ENCODE results near the gene MT1F.
A peak's percentile ranks its signal among the peaks of the same experiment; 100 is the strongest.

Gene MT1F

GRCh38 chr16:56635441-56635967 lies 22.3 kb upstream of the MT1F start:
- Histone ChIP-seq H3K27me3 (ENCODE audit: control insufficient read depth, insufficient read depth, low read length) (peaks cover 100% of the 10 kb centered on the region), H3K4me1 (ENCODE audit: control insufficient read depth, insufficient read depth, low read length) (peaks cover 19% of the 10 kb centered on the region), H3K4me3 (ENCODE audit: low read depth, low read length) (peak overlapping the region; percentile 55), H3K27ac (ENCODE audit: low read depth, low read length) (no peak overlapping the region), H3K9ac (ENCODE audit: low read length) (peak overlapping the region; percentile 45), H3K9me3 (ENCODE audit: control insufficient read depth, insufficient read depth, low read depth, low read length) (no peaks in the 10 kb centered on the region), H3K36me3 (ENCODE audit: control insufficient read depth, insufficient read depth, low read length) (no peaks in the 10 kb centered on the region)

GRCh38 chr16:56636616-56637413 lies 20.9 kb upstream of the MT1F start:
- Histone ChIP-seq H3K9ac (ENCODE audit: low read length) (no peak overlapping the region), H3K36me3 (ENCODE audit: control insufficient read depth, insufficient read depth, low read length) (no peaks in the 10 kb centered on the region), H3K4me3 (ENCODE audit: low read depth, low read length) (no peak overlapping the region), H3K27me3 (ENCODE audit: control insufficient read depth, insufficient read depth, low read length) (peaks cover 100% of the 10 kb centered on the region), H3K27ac (ENCODE audit: low read depth, low read length) (no peak overlapping the region), H3K4me1 (ENCODE audit: control insufficient read depth, insufficient read depth, low read length) (peaks cover 19% of the 10 kb centered on the region), H3K9me3 (ENCODE audit: control insufficient read depth, insufficient read depth, low read depth, low read length) (no peaks in the 10 kb centered on the region)

- Histone ChIP-seq H3K27me3 (ENCODE audit: control insufficient read depth, insufficient read depth, low read length) (peaks cover 100% of the 10 kb centered on the region), H3K9me3 (ENCODE audit: control insufficient read depth, insufficient read depth, low read depth, low read length) (no peaks in the 10 kb centered on the region), H3K36me3 (ENCODE audit: control insufficient read depth, insufficient read depth, low read length) (no peaks in the 10 kb centered on the region), H3K4me3 (ENCODE audit: low read depth, low read length) (peak within 1 kb of the TSS; percentile 59), H3K9ac (ENCODE audit: low read length) (no peak within 1 kb of the TSS), H3K27ac (ENCODE audit: low read depth, low read length) (no peak within 1 kb of the TSS), H3K4me1 (ENCODE audit: control insufficient read depth, insufficient read depth, low read length) (peaks cover 18% of the 10 kb centered on the region)
Measured at GRCh38 chr16:56637814-56638750, 19.7 kb upstream of the MT1F start, which contains the start of gene MT1A. MT1A (plus strand) TSS chr16:56638666; CDS start chr16:56638739, 73 bp downstream.

GRCh38 chr16:56639045-56639444 lies 18.7 kb upstream of the MT1F start:
- Histone ChIP-seq H3K9me3 (ENCODE audit: control insufficient read depth, insufficient read depth, low read depth, low read length) (no peaks in the 10 kb centered on the region), H3K36me3 (ENCODE audit: control insufficient read depth, insufficient read depth, low read length) (no peaks in the 10 kb centered on the region), H3K4me1 (ENCODE audit: control insufficient read depth, insufficient read depth, low read length) (peaks cover 23% of the 10 kb centered on the region), H3K27ac (ENCODE audit: low read depth, low read length) (no peak overlapping the region), H3K9ac (ENCODE audit: low read length) (no peak overlapping the region), H3K27me3 (ENCODE audit: control insufficient read depth, insufficient read depth, low read length) (peaks cover 100% of the 10 kb centered on the region), H3K4me3 (ENCODE audit: low read depth, low read length) (no peak overlapping the region)

GRCh38 chr16:56640076-56640475 lies 17.7 kb upstream of the MT1F start:
- no peak overlapping the region for H3K27ac ChIP-seq (ENCODE audit: low read depth, low read length)
- H3K4me3 ChIP-seq (ENCODE audit: low read depth, low read length), result no peak overlapping the region
- no peaks in the 10 kb centered on the region for H3K9me3 ChIP-seq (ENCODE audit: control insufficient read depth, insufficient read depth, low read depth, low read length)
- H3K9ac ChIP-seq (ENCODE audit: low read length), result no peak overlapping the region
- H3K27me3 ChIP-seq (ENCODE audit: control insufficient read depth, insufficient read depth, low read length), result peaks cover 100% of the 10 kb centered on the region
- peaks cover 23% of the 10 kb centered on the region for H3K4me1 ChIP-seq (ENCODE audit: control insufficient read depth, insufficient read depth, low read length)
- H3K36me3 ChIP-seq (ENCODE audit: control insufficient read depth, insufficient read depth, low read length), result no peaks in the 10 kb centered on the region

GRCh38 chr16:56641166-56641565 lies 16.6 kb upstream of the MT1F start:
- Histone ChIP-seq H3K27ac (ENCODE audit: low read depth, low read length) (no peak overlapping the region), H3K9ac (ENCODE audit: low read length) (no peak overlapping the region), H3K4me3 (ENCODE audit: low read depth, low read length) (no peak overlapping the region), H3K4me1 (ENCODE audit: control insufficient read depth, insufficient read depth, low read length) (peaks cover 16% of the 10 kb centered on the region), H3K27me3 (ENCODE audit: control insufficient read depth, insufficient read depth, low read length) (peaks cover 100% of the 10 kb centered on the region), H3K9me3 (ENCODE audit: control insufficient read depth, insufficient read depth, low read depth, low read length) (no peaks in the 10 kb centered on the region), H3K36me3 (ENCODE audit: control insufficient read depth, insufficient read depth, low read length) (no peaks in the 10 kb centered on the region)

GRCh38 chr16:56643080-56643778 lies 14.5 kb upstream of the MT1F start:
- Histone ChIP-seq H3K27me3 (ENCODE audit: control insufficient read depth, insufficient read depth, low read length) (peaks cover 100% of the 10 kb centered on the region), H3K4me3 (ENCODE audit: low read depth, low read length) (peak overlapping the region; percentile 48)

GRCh38 chr16:56643833-56644232 lies 13.9 kb upstream of the MT1F start:
- Histone ChIP-seq H3K9ac (ENCODE audit: low read length) (no peak overlapping the region), H3K36me3 (ENCODE audit: control insufficient read depth, insufficient read depth, low read length) (no peaks in the 10 kb centered on the region), H3K27me3 (ENCODE audit: control insufficient read depth, insufficient read depth, low read length) (peaks cover 100% of the 10 kb centered on the region), H3K9me3 (ENCODE audit: control insufficient read depth, insufficient read depth, low read depth, low read length) (no peaks in the 10 kb centered on the region), H3K27ac (ENCODE audit: low read depth, low read length) (no peak overlapping the region), H3K4me1 (ENCODE audit: control insufficient read depth, insufficient read depth, low read length) (peaks cover 16% of the 10 kb centered on the region), H3K4me3 (ENCODE audit: low read depth, low read length) (peak overlapping the region; percentile 48)

More at GRCh38 chr16:56643080-56643778, 14.5 kb upstream of the MT1F start:
- peaks cover 19% of the 10 kb centered on the region for H3K4me1 ChIP-seq (ENCODE audit: control insufficient read depth, insufficient read depth, low read length)
- H3K36me3 ChIP-seq (ENCODE audit: control insufficient read depth, insufficient read depth, low read length), result no peaks in the 10 kb centered on the region
- no peaks in the 10 kb centered on the region for H3K9me3 ChIP-seq (ENCODE audit: control insufficient read depth, insufficient read depth, low read depth, low read length)
- H3K27ac ChIP-seq (ENCODE audit: low read depth, low read length), result no peak overlapping the region
- H3K9ac ChIP-seq (ENCODE audit: low read length), result no peak overlapping the region

- H3K9ac ChIP-seq (ENCODE audit: low read length), result no peak overlapping the region
- H3K4me1 ChIP-seq (ENCODE audit: control insufficient read depth, insufficient read depth, low read length), result peaks cover 14% of the 10 kb centered on the region
- no peaks in the 10 kb centered on the region for H3K9me3 ChIP-seq (ENCODE audit: control insufficient read depth, insufficient read depth, low read depth, low read length)
- H3K27me3 ChIP-seq (ENCODE audit: control insufficient read depth, insufficient read depth, low read length), result peaks cover 100% of the 10 kb centered on the region
- H3K27ac ChIP-seq (ENCODE audit: low read depth, low read length), result no peak overlapping the region
- no peak overlapping the region for H3K4me3 ChIP-seq (ENCODE audit: low read depth, low read length)
- no peaks in the 10 kb centered on the region for H3K36me3 ChIP-seq (ENCODE audit: control insufficient read depth, insufficient read depth, low read length)
Measured at GRCh38 chr16:56645311-56645710, 12.4 kb upstream of the MT1F start.

- peaks cover 14% of the 10 kb centered on the region for H3K4me1 ChIP-seq (ENCODE audit: control insufficient read depth, insufficient read depth, low read length)
- H3K4me3 ChIP-seq (ENCODE audit: low read depth, low read length), result no peak overlapping the region
- no peaks in the 10 kb centered on the region for H3K36me3 ChIP-seq (ENCODE audit: control insufficient read depth, insufficient read depth, low read length)
- no peak overlapping the region for H3K27ac ChIP-seq (ENCODE audit: low read depth, low read length)
- H3K27me3 ChIP-seq (ENCODE audit: control insufficient read depth, insufficient read depth, low read length), result peaks cover 99% of the 10 kb centered on the region
- no peak overlapping the region for H3K9ac ChIP-seq (ENCODE audit: low read length)
- no peaks in the 10 kb centered on the region for H3K9me3 ChIP-seq (ENCODE audit: control insufficient read depth, insufficient read depth, low read depth, low read length)
Measured at GRCh38 chr16:56645838-56646237, 11.9 kb upstream of the MT1F start.

Data from HUES6 (cell line).